Activated CD4-positive, alpha-beta T cell treated with anti-CD3 and anti-CD28 coated beads for 24 hours (primary cell): ENCODE measurements around the gene WASHC4.
A peak's percentile ranks its signal among the peaks of the same experiment; 100 is the strongest.
"Not testable (repeated sequence)": the region's sequence is repeated elsewhere in the genome, so short reads cannot be mapped to it uniquely, and the experiment has no call there.

ENCODE experiments used
- DNase-seq, 2 donors: peaks; one replicate each; pipeline ENCODE4 v3.0.0-alpha.2; 2020; ENCODE audit warnings: low read depth in 2 of 2

The WASHC4 gene

GRCh38 chr12:105162174-105162573, 54.6 kb downstream of the WASHC4 start:
- DNase-seq = no peak

GRCh38 chr12:105164068-105164467, 56.5 kb downstream of the WASHC4 start:
- no peak for DNase-seq

GRCh38 chr12:105166736-105167135, 59.2 kb downstream of the WASHC4 start:
- DNase-seq = no peak

- DNase-seq = no peak
Measured at GRCh38 chr12:105167346-105167745, 59.8 kb downstream of the WASHC4 start.

GRCh38 chr12:105168006-105168405, 60.5 kb downstream of the WASHC4 start:
- DNase-seq = no peak

GRCh38 chr12:105170139-105170538, 62.6 kb downstream of the WASHC4 start:
- no peak for DNase-seq

GRCh38 chr12:105171691-105172436, 64.3 kb downstream of the WASHC4 start:
- no peak for DNase-seq

- no peak for DNase-seq
Measured at GRCh38 chr12:105175397-105175990, 68.0 kb downstream of the WASHC4 start.

GRCh38 chr12:105177208-105177607, 69.7 kb downstream of the WASHC4 start:
- no peak for DNase-seq

- DNase-seq = not testable (repeated sequence)
Measured at GRCh38 chr12:105179114-105179513, 71.6 kb downstream of the WASHC4 start.

- not testable (repeated sequence) for DNase-seq
Measured at GRCh38 chr12:105183406-105183805, 75.9 kb downstream of the WASHC4 start.

GRCh38 chr12:105183976-105184375, 76.4 kb downstream of the WASHC4 start:
- DNase-seq = not testable (repeated sequence)

GRCh38 chr12:105189293-105189692, 81.8 kb downstream of the WASHC4 start:
- DNase-seq = no peak

GRCh38 chr12:105190530-105190929, 83.0 kb downstream of the WASHC4 start:
- DNase-seq = no peak

GRCh38 chr12:105192624-105193225, 85.2 kb downstream of the WASHC4 start:
- DNase-seq = no peak

GRCh38 chr12:105194947-105195346, 87.4 kb downstream of the WASHC4 start:
- no peak for DNase-seq

GRCh38 chr12:105196090-105196489, 88.6 kb downstream of the WASHC4 start:
- no peak for DNase-seq

- no peak for DNase-seq
Measured at GRCh38 chr12:105198961-105199360, 91.4 kb downstream of the WASHC4 start.

GRCh38 chr12:105200385-105200784, 92.9 kb downstream of the WASHC4 start:
- DNase-seq = no peak

- DNase-seq = no peak
Measured at GRCh38 chr12:105201299-105201698, 93.8 kb downstream of the WASHC4 start.

- no peak for DNase-seq
Measured at GRCh38 chr12:105202202-105202601, 94.7 kb downstream of the WASHC4 start.

GRCh38 chr12:105204127-105204526, 96.6 kb downstream of the WASHC4 start:
- DNase-seq = no peak

GRCh38 chr12:105204916-105205315, 97.4 kb downstream of the WASHC4 start:
- DNase-seq = peak in 1 of 2 donors; percentile 14
